Measurements from ENCODE around the gene CIB2.

DNA sequence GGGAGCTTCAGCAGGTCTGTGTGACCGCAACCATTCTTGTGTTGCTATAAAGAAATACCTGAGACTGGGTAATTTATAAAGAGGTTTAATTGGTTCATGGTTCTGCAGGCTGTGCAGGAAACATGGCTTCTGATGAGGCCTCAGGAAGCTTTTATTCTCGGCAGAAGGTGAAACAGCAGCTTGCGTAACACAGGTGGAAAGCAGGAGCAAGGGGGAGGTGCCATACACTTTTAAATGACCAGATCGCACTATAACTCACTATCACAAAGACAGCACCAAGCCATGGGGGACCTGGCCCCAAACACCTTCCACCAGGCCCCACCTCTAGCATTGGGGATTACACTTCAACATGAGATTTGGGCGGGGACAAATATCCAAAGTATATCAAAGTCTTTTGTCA, 8.3 kb upstream of the CIB2 start:
- no peak for TF ChIP-seq POLR2A (IDR thresholded peaks at IDR 0.05)
- TF ChIP-seq, protein P1, sequence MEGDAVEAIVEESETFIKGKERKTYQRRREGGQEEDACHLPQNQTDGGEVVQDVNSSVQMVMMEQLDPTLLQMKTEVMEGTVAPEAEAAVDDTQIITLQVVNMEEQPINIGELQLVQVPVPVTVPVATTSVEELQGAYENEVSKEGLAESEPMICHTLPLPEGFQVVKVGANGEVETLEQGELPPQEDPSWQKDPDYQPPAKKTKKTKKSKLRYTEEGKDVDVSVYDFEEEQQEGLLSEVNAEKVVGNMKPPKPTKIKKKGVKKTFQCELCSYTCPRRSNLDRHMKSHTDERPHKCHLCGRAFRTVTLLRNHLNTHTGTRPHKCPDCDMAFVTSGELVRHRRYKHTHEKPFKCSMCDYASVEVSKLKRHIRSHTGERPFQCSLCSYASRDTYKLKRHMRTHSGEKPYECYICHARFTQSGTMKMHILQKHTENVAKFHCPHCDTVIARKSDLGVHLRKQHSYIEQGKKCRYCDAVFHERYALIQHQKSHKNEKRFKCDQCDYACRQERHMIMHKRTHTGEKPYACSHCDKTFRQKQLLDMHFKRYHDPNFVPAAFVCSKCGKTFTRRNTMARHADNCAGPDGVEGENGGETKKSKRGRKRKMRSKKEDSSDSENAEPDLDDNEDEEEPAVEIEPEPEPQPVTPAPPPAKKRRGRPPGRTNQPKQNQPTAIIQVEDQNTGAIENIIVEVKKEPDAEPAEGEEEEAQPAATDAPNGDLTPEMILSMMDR (IDR thresholded peaks at IDR 0.05): no peak
